ENCODE data around the gene ZFP28. TPM values are rescaled to one million over a fixed set of nuclear protein-coding genes. Genes with fewer than 3 reads are reported as not detected.

Gene ZFP28
- total and polyA plus RNA-seq, 2 donors from 2014 or later = 3.4 to 11.6 TPM

- Histone ChIP-seq H3K9me3 (ENCODE audit: control insufficient read depth in 2 of 3, insufficient read depth in 1 of 3, low read length in 3 of 3) (peaks cover 0 to 3% (median 2%) of the 10 kb centered on the region in 3 donors), H3K9ac (ENCODE audit: low read length in 3 of 3) (no peak overlapping the region), H3K36me3 (ENCODE audit: control insufficient read depth in 2 of 3, insufficient read depth in 3 of 3, low read length in 3 of 3) (peaks cover 7 to 9% (median 7%) of the 10 kb centered on the region in 3 donors), H3K4me1 (ENCODE audit: control insufficient read depth in 2 of 3, insufficient read depth in 2 of 3, low read depth in 1 of 3, low read length in 3 of 3) (peaks cover 4 to 10% (median 8%) of the 10 kb centered on the region in 3 donors), H3K27me3 (ENCODE audit: control insufficient read depth, insufficient read depth, low read length) (no peaks in the 10 kb centered on the region), H3K27ac (ENCODE audit: low read depth in 2 of 2, low read length in 2 of 2) (no peak overlapping the region), H3K4me3 (ENCODE audit: low read length in 3 of 3) (no peak overlapping the region)
- intact Hi-C loops (cut with DNase I) = no loop called here
- no peak for FAIRE-seq
- TF ChIP-seq CTCF (IDR thresholded peaks at IDR 0.05; ENCODE audit: borderline replicate concordance, extremely low read depth, insufficient read depth) = no peak
- DNase-seq = no peak
Measured at GRCh38 chr19:56597696-56598095, 58.9 kb downstream of the ZFP28 start.

- H3K36me3 ChIP-seq (ENCODE audit: control insufficient read depth in 2 of 3, insufficient read depth in 3 of 3, low read length in 3 of 3) = peaks cover 7 to 9% (median 7%) of the 10 kb centered on the region in 3 donors
Measured at GRCh38 chr19:56601375-56601774, 62.6 kb downstream of the ZFP28 start.

GRCh38 chr19:56603829-56604228 is 65.1 kb downstream of the ZFP28 start:
- H3K9me3 ChIP-seq (ENCODE audit: control insufficient read depth in 2 of 3, insufficient read depth in 1 of 3, low read length in 3 of 3) = peaks cover 4 to 14% (median 11%) of the 10 kb centered on the region in 3 donors
- DNase-seq = no peak
- intact Hi-C loops (cut with DNase I) = no loop called here

More at GRCh38 chr19:56601375-56601774, 62.6 kb downstream of the ZFP28 start:
- Histone ChIP-seq H3K27me3 (ENCODE audit: control insufficient read depth, insufficient read depth, low read length) (no peaks in the 10 kb centered on the region), H3K4me3 (ENCODE audit: low read length in 3 of 3) (no peak overlapping the region), H3K9me3 (ENCODE audit: control insufficient read depth in 2 of 3, insufficient read depth in 1 of 3, low read length in 3 of 3) (peaks cover 4 to 9% (median 9%) of the 10 kb centered on the region in 3 donors), H3K9ac (ENCODE audit: low read length in 3 of 3) (no peak overlapping the region), H3K4me1 (ENCODE audit: control insufficient read depth in 2 of 3, insufficient read depth in 2 of 3, low read depth in 1 of 3, low read length in 3 of 3) (peaks cover 0 to 1% (median under 1%) of the 10 kb centered on the region in 3 donors), H3K27ac (ENCODE audit: low read depth in 2 of 2, low read length in 2 of 2) (no peak overlapping the region)
- no peak for TF ChIP-seq CTCF (IDR thresholded peaks at IDR 0.05; ENCODE audit: borderline replicate concordance, extremely low read depth, insufficient read depth)
- intact Hi-C loops (cut with DNase I) = no loop called here
- no peak for DNase-seq
- no peak for FAIRE-seq

More at GRCh38 chr19:56603829-56604228, 65.1 kb downstream of the ZFP28 start:
- H3K36me3 ChIP-seq (ENCODE audit: control insufficient read depth in 2 of 3, insufficient read depth in 3 of 3, low read length in 3 of 3) = peaks cover 7 to 9% (median 7%) of the 10 kb centered on the region in 3 donors
- H3K9ac ChIP-seq (ENCODE audit: low read length in 3 of 3) = no peak overlapping the region
- H3K27ac ChIP-seq (ENCODE audit: low read depth in 2 of 2, low read length in 2 of 2) = no peak overlapping the region
- no peak overlapping the region for H3K4me3 ChIP-seq (ENCODE audit: low read length in 3 of 3)
- no peak for FAIRE-seq
- H3K27me3 ChIP-seq (ENCODE audit: control insufficient read depth, insufficient read depth, low read length) = no peaks in the 10 kb centered on the region
- no peaks in the 10 kb centered on the region for H3K4me1 ChIP-seq (ENCODE audit: control insufficient read depth in 2 of 3, insufficient read depth in 2 of 3, low read depth in 1 of 3, low read length in 3 of 3)
- no peak for TF ChIP-seq CTCF (IDR thresholded peaks at IDR 0.05; ENCODE audit: borderline replicate concordance, extremely low read depth, insufficient read depth)

Other genes with a start within 250 kb of the ZFP28 start
- 18.1 TPM for gene ZSCAN5A, start 224.1 kb upstream of the ZFP28 start, total RNA-seq
- 11.9 TPM for gene ZSCAN5A, start 224.1 kb upstream of the ZFP28 start, polyA plus RNA-seq (ENCODE audit: insufficient read depth, low read depth, low replicate concordance)
- gene ZNF582, start 145.4 kb upstream of the ZFP28 start, total RNA-seq = 5.0 TPM
- 3.8 TPM for gene ZNF582, start 145.4 kb upstream of the ZFP28 start, polyA plus RNA-seq (ENCODE audit: insufficient read depth, low read depth, low replicate concordance)
- 7.2 TPM for gene ZNF583, start 134.6 kb upstream of the ZFP28 start, total RNA-seq
- 2.5 TPM for gene ZNF583, start 134.6 kb upstream of the ZFP28 start, polyA plus RNA-seq (ENCODE audit: insufficient read depth, low read depth, low replicate concordance)
- gene ZNF667, start 61.6 kb upstream of the ZFP28 start, total RNA-seq = 8.5 TPM
- gene ZNF667, start 61.6 kb upstream of the ZFP28 start, polyA plus RNA-seq (ENCODE audit: insufficient read depth, low read depth, low replicate concordance) = 2.9 TPM
- 9.3 TPM for gene ZNF471, start 31.1 kb upstream of the ZFP28 start, total RNA-seq
- 2.6 TPM for gene ZNF471, start 31.1 kb upstream of the ZFP28 start, polyA plus RNA-seq (ENCODE audit: insufficient read depth, low read depth, low replicate concordance)
- gene ZNF470, start 28.5 kb downstream of the ZFP28 start, total RNA-seq = 6.6 TPM
- gene ZNF470, start 28.5 kb downstream of the ZFP28 start, polyA plus RNA-seq (ENCODE audit: insufficient read depth, low read depth, low replicate concordance) = 5.1 TPM
- gene ZNF71, start 56.4 kb downstream of the ZFP28 start, total RNA-seq = 7.6 TPM
- 3.5 TPM for gene ZNF71, start 56.4 kb downstream of the ZFP28 start, polyA plus RNA-seq (ENCODE audit: insufficient read depth, low read depth, low replicate concordance)
- 0.47 TPM for gene SMIM17, start 104.2 kb downstream of the ZFP28 start, total RNA-seq
- not detected for gene SMIM17, start 104.2 kb downstream of the ZFP28 start, polyA plus RNA-seq (ENCODE audit: insufficient read depth, low read depth, low replicate concordance)
- gene ZNF835, start 132.8 kb downstream of the ZFP28 start, total RNA-seq = 5.3 TPM
- 1.7 TPM for gene ZNF835, start 132.8 kb downstream of the ZFP28 start, polyA plus RNA-seq (ENCODE audit: insufficient read depth, low read depth, low replicate concordance)

Measured in kidney (tissue), 14 donors.